Loucy (cell line): Measurements from ENCODE around the gene FAM222B.

Experiments used
- CTCF ChIP-seq: fragments of 200-600 bp; sonication (generic); conservative IDR thresholded peaks from 2 replicates; pipeline ENCODE4 v1.5.1; 2014; ENCODE audit warnings: mild to moderate bottlenecking, antibody characterized with exemption, low read length
- EZH2phosphoT487 ChIP-seq: fragments of 200-600 bp; IDR thresholded peaks from 2 replicates; pipeline ENCODE4 v1.6.1; 2018; ENCODE audit warnings: antibody characterized with exemption, mild to moderate bottlenecking, moderate library complexity, borderline replicate concordance

- no peak for TF ChIP-seq CTCF
- TF ChIP-seq EZH2phosphoT487, result no peak
Observed at GRCh38 chr17:28737770-28738679, 104.6 kb downstream of the FAM222B start.
